Measurements from ENCODE around the gene APOBEC3H.

APOBEC3H gene

DNA sequence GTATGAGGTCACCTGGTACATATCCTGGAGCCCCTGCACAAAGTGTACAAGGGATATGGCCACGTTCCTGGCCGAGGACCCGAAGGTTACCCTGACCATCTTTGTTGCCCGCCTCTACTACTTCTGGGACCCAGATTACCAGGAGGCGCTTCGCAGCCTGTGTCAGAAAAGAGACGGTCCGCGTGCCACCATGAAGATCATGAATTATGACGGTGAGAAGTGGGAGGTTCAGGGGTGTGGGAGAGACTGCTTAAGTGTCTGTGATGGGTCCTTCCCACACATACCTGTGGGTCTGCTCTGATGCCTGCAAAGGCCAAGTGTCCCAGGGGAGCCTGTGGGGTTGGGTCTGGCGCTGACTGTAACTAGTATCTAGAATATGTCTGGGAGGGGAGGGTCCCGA, 16.0 kb upstream of the APOBEC3H start:
- no peak for DNase-seq (ENCODE audit: low read depth)

DNA sequence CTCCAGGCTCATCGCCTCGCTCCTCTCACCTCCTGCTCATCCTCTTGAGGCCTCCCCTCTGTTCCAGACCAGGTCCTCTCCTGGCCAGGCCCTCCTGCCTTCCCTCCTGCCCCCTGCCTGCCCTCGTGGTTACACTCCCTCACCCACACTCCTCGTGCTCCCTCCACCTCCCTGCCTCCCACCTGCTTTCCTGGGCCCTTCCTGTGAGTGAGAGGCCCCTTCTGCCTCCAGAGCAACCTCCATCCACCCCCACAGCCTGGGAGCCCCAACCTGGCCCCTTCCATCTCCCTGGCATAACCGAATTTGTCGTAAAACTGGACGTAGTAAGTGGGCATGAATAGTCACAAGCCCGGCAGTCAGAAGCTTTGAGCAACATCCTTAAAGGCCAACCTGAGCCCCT, 15.4 kb upstream of the APOBEC3H start:
- DNase-seq (ENCODE audit: low read depth), result no peak

DNA sequence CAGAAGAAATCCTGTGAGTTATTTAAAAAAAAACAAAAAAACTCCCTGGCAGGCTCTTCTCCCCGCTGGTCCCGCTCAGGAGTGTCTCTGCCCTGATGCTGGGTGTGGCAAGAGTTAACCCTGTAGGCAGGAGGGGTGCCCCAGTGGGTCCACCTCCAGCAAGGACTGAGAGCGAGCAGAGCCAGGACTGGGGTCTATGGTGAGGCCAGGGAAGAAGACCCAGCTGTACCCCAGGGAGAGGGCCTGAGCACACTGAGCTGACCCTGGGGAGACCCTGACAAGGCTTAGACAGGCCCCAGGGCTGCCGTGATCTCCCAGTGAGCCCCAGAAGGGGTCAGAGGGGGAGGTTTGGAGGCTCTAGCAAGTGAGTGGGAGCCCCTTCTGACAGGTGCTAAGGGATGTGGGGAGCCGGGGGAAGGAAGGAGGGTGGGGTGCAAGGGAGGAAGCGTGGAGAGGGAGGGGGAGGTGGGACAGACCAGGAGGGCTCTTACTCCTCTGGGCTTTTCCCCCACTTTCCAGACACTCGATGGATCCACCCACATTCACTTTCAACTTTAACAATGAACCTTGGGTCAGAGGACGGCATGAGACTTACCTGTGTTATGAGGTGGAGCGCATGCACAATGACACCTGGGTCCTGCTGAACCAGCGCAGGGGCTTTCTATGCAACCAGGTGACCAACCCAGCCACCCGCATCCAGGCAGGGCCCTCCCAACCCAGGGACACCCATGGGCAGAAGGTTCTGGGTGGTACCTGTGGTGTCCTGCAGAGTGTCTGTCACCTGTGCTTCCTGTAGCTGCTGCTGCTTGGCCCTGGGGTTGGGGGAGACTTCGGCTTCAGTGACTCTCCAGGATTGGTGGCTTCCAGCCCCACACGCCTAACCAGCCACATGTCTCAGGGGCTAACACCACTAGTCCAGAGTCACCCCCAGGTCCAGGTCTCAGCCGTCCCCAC, 13.6 kb upstream of the APOBEC3H start:
- DNase-seq (ENCODE audit: low read depth), result no peak

DNA sequence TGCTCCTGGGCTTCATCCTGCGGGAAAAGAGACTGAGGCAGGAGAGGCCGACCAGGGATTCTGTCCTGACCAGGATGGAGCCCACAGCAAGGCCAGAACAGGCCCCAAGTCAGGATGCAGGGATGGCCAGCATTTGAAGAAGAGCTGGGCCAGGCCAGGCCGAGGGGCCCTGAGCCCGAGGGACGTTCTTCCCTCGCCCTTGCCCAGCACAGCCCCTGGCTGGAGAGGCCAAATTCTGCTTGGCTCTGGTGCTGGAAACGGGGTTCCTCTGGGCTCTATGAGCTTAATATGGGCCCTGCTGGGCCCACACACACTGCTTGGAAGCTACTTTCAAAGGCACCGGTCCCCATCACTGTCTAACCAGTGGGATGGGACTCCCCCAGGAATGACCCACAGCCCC, 12.4 kb upstream of the APOBEC3H start:
- no peak for DNase-seq (ENCODE audit: low read depth)

DNA sequence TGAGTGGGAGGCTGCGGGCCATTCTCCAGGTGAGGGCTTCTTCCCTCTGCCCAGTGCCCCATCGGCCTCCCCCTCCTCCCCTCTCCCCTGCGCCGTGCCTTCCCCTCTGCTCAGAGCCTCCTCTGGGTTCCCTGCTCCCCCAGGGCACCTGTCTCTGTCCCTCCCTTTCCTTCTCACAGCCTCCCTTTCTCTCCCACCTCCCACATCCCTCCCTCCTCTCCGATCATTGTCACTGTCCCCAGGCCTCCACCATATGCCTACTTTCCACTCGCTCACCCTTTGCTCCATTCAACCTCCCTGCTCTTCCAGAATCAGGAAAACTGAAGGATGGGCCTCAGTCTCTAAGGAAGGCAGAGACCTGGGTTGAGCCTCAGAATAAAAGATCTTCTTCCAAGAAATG, 9.9 kb upstream of the APOBEC3H start:
- DNase-seq (ENCODE audit: low read depth), result no peak

DNA sequence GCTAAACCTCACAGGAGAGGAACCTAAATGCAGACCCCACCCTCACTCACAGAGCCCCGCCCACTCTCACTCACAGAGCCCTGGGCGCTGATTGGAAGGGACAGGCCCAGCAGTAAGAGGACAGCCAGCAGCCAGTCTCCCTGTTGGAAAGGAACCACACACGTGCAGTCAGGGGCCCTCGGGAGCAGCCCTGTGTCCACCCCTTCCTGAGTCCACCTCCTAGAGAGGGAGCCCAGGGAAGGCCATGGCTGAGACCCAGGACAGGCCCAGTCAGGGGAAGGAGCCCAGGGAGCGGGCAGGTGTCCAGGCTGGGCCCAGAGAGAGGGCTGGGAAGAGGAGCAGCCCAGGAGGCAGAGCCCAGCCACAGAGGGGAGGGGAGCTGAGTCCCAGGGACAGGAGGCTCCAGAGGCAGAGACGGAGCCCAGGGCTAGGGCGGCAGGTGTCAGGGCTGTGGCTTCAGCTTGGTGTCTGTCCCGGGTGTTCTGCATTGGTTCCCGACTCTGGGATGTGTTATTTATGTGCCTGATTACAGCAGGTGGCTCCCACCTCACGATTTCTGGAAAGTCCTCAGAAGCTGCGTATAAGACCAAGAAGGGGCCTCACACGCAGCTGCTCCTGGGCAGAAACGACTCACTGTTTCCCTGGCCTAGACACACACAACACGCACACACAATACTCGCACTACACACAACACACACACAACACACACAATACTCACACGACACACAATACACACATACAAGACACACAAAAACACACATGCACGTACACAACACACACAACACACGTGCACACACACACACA, 9.0 kb upstream of the APOBEC3H start:
- DNase-seq (ENCODE audit: low read depth), result no peak

DNA sequence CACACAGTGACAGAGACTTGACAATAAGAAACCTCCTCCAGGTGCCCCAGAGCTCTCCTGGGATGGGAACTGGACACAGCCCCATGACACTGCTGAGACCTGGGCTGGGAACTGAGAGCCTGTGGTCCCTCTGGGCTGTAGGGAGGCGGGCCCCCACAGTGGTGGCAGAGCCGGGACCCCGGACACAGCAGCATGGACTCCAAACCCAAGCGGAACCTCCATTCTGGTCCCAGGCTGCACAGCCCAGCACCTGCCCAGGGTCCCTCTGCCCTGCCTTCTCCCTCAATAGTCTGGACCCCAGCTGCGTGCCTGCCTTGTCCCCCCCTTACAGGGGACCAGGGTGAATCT, 8.4 kb upstream of the APOBEC3H start:
- no peak for DNase-seq (ENCODE audit: low read depth)

DNA sequence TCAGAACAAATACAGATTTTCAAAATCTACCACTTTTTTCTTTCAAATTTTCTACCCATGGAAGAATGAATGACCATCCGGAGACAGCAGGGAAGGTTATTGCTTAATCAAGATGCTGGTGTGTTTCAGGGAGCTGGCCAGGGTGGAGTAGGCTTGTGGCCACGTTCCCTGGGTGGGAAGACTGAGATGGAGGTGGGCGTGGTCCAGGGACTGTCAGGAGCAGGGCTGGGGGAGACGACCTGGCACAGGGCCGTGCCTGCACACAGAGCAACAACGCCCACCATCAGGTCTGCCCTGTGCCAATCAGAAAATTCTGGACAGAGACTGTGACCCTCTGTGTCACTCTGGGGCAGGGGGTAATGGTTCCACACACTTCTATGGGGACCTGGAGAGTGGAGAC, 7.1 kb upstream of the APOBEC3H start:
- DNase-seq (ENCODE audit: low read depth), result no peak

DNA sequence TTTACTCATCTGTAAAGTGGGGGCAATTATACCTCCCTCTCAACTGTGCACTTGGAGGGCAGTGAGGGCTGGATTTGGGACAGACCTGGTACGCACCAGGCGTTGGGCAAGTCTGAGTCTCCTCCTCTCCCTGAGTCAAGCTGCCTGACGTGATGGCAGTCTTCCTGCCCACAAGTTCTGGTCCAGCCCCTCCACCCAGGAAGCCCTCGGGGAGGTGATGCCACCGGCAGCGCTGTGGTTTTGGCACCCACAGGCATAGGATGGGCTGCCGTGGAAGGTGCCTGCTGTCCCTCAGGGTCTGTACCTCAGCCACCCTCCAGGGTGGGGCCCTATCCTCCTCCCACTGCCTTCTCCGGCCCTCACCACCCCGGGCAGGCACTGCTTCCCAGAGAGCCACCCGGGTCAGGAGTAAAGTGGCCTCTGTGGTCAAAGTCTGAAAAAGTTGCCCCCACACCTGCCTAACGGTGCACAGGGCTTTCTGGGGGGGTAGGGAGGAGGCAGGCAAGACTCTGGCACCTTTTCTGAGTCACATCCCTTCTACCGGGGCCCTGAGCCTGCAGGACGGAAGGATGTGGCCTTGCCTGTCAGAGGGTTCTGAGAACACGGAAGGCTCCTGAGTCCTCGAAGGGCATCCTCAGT, 6.5 kb upstream of the APOBEC3H start:
- no peak for DNase-seq (ENCODE audit: low read depth)

DNA sequence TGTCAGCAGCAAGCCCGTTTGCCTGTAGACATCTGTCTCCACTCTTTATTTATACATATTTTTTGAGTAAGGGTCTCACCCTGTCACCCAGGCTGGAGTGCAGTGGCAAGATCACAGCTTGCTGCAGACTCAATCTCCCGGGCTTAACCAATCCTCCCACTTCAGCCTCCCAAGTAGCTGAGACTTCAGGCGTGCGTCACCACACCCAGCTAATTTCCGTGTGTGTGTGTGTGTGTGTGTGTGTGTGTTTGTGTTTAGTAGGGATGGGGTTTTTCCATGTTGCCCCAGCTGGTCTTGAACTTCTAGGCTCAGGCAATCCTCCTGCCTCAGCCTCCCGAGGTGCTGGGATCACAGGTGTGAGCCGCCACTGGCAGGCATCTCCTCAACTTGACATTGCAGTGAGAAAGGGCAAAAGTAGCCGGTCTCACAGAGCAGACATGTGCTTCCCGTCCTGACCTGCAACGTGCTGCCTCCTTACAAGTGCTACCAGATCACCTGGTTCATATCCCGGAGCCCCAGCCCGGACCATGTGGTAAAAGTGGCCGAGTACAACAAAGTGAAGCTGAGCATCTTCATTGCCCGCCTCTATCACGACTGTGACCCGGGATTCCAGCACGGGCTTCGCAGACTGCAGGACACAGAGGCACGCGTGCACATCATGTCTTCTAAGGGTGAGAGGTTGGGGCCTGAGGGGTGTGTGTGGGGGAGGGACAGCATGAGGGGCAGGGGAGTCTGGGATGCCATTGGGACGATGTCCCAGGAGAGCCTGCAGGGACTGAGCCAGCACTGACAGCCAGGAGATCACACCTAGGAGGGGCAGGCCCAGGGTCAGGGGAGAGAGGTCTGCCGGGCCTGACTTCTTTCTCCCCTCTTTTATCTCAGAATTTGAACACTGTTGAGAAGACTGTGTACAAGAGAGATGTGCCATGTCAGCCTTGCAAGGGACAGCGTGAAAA, 5.6 kb upstream of the APOBEC3H start:
- DNase-seq (ENCODE audit: low read depth), result no peak

DNA sequence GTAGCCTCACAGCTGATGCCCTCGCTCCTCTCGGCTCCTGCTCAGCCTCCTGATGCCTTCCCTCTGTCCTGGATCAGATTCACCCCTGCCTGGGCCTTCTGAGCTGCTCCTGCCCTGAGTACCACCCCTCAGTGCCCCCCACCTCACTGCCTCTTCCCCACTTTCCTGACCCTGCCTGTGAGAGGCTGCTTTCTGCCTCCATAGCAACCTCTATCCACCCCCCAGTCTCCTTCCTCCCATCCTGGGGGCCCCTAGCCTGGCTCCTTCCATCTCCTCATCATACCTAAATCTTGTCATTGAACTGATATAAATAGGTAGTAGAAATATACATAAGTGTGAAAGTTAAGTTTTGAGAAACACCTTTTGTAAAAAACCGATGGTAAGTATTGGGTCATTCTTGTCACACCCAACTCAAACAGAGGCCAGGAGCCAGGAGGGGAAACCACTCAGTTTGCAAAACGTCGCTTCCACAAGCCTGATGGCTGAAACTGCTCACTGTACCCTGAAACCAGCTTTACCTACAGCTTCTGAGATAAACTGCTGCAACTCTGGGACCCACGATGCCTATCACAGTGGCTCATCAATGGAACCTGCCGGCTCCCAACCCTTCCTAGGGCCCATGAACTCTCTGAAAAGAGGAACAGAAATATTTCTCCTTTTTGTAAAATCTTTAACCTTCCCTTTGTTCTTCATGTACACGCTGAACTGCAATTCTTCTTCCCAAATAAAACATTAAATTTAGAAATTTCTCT, 4.8 kb upstream of the APOBEC3H start:
- DNase-seq (ENCODE audit: low read depth), result no peak

DNA sequence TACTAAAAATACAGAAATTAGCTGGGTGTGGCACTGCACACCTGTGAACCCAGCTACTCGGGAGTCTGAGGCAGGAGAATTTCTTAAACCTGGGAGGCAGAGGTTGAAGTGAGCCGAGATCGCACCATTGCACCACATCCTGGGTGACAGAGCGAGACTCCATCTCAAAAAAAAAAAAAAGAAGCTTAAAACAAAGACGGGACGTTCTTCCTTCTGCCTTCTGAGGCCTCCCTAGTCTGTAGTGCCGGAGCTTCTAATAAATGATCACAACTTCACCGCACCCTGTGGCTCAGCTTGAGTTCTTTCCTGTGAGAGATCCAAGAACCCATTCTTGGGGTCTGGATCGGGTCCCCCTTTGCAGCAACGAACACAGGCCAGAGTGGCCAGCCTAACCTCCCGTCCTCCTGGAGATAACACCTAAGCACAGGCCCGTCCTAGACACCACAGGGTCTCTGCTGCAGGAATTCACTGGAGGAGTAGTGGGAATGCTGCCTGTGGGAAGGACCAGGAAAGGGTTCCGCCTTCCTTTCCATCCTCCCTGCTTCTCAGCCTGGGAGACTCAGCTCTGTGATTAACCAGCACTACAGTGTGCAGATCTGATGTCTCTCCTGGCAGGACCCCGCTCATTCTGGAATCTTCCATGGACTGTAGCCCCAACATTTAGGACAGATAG, 2.2 kb upstream of the APOBEC3H start:
- no peak for DNase-seq (ENCODE audit: low read depth)

DNA sequence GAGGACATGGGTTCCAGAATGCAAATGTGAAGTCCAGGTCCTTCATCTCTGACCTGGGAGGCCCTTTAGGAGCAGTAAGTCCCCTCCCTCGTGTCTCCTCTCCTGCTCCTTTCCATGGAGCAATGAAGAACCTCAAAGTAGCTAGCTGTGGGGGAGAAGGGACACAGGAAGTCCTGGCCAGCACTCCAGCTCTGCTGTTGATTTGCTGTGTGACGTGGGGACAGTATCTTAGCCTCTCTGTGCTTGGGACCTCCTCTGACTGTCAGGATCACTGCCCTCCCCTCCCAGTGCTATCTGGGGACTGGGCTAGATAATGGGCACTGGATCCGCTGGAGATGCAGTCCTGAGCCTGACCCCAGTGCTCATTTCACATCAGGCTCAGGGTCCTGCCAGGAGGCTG, 1.1 kb upstream of the APOBEC3H start:
- DNase-seq (ENCODE audit: low read depth), result no peak

DNA sequence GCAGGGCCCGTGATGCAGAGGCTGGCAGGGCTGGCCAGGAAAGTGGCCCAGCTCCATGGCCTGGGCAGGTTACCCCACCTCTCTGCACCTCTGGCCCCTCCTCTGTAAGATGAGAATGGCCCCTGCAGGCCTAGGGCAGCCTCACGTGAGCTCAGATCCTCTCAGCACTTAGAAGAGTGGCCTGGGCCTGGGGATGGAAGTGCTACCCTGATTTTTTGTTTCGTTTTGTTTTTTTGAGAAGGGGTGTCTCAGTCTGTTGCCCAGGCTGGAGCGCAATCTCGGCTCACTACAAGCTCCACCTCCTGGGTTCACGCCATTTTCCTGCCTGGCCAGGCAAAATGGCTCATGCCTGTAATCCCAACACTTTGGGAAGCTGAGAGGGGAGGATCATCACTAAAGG, 982 bp downstream of the APOBEC3H start:
- no peak for DNase-seq (ENCODE audit: low read depth)

DNA sequence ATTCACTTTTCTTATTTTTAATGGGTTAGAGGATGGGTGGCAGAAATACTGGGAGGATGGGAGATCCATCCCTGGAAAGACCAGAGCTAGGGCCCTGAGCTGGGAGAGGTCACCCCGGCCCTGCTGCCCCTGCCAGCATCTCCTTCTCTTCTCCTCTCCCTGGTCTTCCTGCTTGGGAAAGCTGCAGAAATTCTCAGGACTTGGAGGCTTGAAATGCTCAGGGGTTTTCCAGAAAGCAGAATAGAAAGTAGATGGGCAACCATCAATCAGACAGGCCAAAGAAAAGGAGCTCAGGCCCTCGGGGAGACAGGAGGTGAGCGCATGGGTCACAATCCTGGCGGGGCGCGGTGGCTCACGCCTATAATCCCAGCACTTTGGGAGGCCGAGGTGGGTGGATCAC, 1.5 kb downstream of the APOBEC3H start:
- no peak for DNase-seq (ENCODE audit: low read depth)

DNA sequence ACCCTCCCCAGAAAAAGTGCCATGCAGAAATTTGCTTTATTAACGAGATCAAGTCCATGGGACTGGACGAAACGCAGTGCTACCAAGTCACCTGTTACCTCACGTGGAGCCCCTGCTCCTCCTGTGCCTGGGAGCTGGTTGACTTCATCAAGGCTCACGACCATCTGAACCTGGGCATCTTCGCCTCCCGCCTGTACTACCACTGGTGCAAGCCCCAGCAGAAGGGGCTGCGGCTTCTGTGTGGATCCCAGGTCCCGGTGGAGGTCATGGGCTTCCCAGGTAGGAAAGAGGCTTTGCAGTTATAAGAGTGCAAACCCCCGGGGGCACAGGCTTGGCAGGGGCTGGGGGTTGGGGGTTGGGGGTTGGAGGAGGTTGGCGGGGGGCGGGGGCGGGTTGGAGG, 4.2 kb downstream of the APOBEC3H start:
- DNase-seq (ENCODE audit: low read depth), result no peak

DNA sequence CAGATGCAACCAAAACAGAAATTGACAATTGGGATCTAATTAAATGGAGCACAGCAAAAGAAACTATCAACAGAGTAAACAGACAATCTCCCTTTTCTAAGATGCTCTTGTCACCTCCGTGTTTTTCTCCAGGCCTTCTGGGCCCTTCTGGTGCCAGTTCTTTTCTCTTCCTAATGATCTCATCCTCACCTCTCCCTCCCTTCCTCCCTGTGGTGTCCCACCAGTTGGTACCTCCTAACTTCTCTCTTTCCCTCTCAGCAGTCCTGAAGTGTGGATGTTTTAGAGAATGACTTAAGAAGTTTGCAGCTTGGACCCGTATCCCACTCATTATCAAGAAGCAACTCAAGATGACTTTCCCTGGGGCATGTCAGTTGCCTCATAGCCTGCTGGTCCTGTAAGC, 6.4 kb downstream of the APOBEC3H start:
- no peak for DNase-seq (ENCODE audit: low read depth)

DNA sequence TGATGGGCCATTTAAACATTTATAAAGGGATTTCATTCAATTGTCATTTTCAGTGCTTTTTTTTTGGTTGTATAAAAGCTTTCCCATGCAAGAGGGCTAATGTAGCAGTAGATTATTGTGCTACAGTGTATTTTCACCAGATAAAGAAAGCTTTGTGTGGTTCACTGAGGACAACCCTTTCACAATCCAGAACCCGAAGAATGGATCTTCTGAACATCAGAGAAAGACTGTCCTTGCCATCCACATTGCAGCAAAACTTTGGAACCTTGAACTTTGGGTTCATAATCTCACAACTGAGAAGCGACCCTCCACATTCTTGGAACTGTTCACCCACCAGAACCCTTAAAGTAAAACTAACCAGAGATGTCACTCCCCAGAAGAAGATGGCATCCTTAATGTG, 9.3 kb downstream of the APOBEC3H start:
- no peak for DNase-seq (ENCODE audit: low read depth)

DNA sequence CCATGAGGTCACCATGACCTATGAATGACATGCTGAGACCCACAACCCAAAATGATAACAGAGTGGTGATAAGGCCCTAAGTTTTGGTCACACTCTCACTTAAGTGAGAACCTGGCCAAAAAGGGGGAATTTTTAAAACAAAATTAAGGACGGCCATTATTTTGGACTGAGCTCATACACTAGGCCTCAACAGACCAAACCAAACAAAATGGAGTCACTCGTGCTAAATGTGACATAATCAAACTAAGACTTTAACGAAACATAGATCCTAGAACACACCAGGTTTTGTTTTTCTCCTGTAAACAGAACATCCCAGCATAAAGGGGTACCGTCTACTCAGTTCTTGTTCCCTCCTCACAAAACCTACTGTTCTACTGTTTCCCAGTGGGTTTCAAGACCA, 11.4 kb downstream of the APOBEC3H start:
- DNase-seq (ENCODE audit: low read depth), result no peak

DNA sequence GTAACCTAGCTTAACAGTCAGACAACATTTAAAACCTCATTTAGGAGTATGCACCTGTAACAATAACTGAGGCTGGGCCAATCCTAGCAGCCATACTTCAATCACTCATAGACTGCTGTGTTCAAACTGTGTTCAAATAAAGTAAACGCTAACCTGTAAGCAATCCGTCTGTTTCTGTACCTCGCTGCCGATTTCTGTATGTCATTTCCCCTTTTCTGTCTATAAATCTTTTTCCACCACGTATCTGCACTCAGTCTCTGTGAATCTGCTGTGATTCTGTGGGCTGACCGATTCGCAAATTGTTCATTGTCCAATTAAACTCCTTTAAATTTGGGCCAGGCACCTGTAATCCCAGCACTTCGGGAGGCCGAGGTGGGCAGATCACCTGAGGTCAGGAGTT, 12.3 kb downstream of the APOBEC3H start:
- DNase-seq (ENCODE audit: low read depth), result no peak
